Measurements from ENCODE around the gene CLPTM1L.
"Not testable (repeated sequence)": the region's sequence is repeated elsewhere in the genome, so short reads cannot be mapped to it uniquely, and the experiment has no call there.

Gene CLPTM1L

DNA sequence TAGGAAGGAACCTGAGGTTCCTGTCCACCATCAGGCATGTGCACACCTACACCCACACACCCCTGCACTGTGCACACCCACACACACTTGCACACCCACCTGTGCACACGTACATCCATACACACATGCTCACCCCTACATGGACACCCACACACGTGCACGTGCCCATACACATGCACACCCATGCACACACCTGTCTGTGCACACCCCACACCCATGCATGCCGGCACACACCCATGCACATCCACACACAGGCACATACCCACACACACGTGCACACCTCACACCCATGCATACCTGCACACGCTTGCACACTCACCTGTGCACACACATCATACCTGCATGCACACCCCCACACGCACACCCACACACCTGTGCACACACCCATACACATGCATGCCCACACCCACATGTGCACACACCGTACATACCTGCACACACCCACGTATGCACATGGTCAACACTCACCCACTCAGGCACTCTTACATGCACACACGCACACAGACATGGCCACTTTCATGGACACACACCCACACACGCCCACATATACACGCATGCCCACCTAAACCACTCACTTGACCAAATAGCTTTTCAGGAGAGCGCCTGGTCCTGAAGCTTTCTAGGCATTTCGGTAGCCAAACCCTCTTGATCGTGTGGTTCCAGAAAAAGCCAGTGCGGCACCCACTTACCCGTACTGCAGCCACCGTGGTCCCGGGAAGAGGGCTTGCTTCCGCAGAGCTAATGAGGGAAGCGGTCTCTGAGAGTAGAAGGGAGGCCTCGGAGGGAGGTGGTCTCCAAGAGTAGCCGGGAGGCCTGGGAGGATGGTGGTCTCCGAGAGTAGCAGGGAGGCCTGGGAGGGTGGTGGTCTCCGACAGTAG is 36.7 kb upstream of the CLPTM1L start:
- in situ Hi-C loops (cut with MboI; ENCODE audit: low sequenced_read_pairs) = no loop called here

DNA sequence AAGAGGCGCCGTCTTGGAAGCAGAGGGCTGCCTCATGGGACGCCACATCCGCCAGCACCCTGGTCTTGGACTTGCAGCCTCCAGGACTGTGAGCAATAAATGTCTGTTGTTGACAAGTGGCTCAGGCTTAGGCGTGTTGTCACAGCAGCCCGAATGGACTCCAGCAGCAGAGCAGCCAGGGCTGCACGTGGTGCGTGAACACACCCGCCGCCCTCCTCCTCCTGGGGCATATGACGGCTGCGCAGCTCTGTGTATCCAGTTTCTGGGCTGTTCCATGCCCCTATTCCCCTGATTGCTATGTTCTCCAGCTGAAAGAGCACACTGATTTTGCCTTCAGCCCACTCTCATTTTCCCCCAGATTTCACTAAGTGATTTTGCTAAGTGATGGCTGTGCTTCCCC is 36.0 kb upstream of the CLPTM1L start:
- in situ Hi-C loops (cut with MboI; ENCODE audit: low sequenced_read_pairs) = no loop called here

DNA sequence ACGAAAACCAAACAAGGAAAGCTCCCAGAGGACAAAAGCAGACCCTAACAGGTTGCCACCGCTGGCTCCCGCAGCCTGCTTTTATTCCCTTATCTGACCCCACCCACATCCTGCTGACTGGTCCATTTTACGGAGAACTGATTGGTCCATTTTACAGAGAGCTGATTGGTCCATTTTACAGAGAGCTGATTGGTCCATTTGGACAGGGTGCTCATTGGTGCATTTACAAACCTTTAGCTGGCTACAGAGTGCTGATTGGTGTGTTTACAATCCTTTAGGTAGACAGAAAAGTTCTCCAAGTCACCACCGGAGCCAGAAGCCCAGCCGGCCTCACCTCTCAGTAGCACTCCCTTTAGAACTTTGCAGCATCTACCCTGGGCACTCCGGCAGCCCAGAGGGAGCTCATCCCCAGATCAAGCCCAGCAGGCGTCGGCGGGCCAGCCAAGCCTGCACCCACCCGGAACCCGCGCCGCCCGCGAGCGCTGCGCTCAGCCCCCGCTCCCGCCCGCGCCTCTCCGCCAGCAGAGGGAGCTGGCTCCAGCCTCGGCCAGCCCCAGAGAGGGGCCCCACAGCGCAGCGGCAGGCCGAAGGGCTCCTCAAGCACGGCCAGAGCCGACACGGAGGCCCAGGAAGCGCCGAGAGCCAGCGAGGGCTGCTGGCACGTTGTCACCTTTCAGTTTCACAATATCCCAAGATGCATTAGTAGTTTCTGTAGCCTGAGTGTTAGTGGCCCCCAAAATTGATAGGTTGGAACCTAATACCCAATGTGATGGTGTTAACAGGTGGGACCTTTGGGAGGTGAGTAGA is 35.3 kb upstream of the CLPTM1L start:
- in situ Hi-C loops (cut with MboI; ENCODE audit: low sequenced_read_pairs) = no loop called here

DNA sequence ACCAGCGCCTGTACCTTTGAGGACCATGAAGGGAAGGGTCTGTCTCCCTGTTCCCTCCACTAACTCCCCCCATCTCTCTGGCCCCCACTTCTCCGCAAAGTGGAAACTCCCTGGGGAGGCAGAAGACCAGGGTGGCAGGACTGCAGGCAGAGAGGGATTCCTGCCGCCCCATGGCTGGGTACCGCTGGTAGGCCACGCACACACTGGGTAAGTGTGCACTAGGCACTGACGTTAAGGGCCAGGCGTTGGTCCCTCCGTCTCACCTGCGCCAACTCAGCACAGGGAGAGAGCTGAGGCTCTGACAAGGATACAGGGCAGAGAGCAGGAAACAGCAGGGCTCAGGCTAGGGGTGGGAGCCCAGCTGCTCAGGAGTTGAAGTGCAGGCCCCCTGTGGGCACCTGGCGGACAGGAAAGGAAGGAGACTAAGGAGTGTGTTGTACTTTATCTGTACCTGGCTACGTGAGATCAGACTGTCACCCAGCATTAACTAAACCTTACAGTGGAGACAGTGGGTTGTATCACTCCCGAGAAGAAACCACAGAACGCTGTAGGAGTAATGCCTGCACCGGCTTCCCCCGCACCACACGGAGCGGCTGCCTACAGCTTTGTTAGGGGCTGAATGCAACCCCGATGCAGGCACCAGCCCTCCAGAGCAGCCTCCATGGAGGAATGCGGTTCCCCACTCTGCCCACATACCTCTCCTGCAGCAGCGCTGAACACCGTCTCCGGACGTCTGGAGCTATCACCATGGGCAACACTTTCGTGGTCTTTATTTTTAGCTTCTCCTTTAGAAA is 34.2 kb upstream of the CLPTM1L start:
- in situ Hi-C loops (cut with MboI; ENCODE audit: low sequenced_read_pairs) = no loop called here

DNA sequence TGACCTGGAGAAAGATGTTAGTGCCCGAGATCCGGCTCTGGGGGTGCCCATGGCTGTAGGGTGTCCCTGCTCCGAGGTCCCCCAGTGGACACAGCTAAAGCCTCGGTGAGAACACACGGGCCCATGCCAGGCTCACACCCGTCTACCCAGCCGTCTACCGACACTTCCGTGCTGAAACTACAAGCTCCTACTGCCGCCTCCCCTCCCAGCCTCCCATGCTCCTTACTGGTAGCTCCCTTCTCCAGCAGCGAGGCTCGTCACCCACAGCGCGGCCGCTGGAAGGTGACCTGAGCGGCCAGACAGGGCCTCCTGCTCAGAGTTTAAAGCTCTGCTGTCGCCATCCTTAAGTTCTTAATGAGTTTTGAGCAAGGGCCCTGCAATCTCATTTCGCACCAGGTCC is 33.2 kb upstream of the CLPTM1L start:
- in situ Hi-C loops (cut with MboI; ENCODE audit: low sequenced_read_pairs) = no loop called here

DNA sequence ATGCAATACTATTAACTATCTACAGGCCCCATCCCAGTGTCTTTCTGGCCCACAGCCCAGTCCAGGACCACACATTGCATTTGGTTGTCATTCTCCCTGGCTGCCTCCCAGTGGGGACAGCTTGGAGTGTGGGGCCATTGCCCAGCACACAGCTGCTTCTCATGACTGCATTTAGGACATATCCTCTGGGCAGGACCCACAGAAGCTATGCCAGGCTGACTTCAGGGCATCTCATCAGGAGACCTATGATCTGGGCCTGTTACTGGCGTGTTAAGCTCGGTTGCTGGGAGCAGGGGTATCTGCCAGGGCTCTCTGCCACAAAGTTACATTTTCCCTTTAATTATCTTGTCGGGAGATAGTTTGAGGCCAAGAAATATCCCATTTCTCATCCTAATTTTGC is 32.1 kb upstream of the CLPTM1L start:
- in situ Hi-C loops (cut with MboI; ENCODE audit: low sequenced_read_pairs) = no loop called here

DNA sequence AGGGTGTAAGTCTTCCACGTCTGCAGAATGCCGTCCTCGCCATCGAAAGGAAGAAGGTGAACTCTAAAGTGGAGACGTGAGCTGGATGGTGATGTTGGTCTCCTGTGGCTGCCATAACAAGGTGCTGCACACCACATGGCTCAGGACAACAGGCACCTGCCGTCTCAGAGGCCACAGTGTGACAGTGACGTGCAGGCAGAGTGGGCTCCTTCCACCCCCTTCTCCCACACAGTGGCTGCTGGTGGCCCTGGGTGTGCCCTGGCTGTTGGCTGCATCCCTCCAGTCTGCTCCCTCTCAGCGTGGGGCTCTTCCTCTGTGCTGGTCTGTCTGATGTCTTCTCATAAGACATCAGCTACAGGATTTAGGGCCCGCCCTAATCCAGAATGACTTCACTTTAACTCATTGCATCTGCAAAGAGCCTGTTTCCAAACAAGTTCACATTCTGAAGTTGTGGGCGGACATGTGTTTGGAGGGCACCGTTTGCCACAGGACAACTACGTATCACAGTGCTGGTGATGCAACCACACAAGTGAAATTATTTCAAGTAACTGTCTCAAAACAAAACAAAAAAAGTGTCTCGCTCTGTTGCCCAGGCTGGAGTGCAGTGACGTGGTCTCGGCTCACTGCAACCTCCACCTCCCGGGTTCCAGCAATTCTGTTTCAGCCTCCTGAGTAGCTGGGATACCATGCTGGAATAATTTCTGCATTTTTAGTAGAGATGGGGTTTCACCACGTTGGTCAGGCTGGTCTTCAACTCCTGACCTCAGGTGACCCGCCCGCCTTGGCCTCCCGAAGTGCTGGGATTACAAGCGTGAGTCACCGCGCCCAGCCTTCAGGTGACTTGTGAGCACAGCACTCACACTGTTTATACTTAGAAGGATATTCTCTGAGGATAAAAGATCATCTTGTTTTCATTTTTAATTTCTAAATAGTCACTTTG is 31.2 kb upstream of the CLPTM1L start:
- in situ Hi-C loops (cut with MboI; ENCODE audit: low sequenced_read_pairs) = no loop called here

DNA sequence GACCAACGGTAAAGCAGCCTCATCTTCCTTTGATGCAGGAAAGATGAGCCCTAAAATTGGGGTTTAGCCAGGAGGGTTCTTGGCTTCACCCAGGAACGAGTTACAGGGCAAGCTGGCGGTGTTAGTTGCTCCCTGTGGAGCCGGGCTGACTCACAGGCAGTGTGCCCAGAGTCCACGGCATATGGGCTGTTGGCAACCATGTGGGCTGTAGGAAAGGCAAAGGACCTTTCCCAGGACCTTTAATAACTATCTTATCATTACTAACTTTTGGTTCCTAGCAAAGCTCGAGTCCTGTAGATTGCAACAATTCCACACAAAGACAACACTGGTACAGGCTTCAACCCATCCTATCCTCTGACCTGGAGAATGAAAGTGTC is 29.8 kb upstream of the CLPTM1L start:
- in situ Hi-C loops (cut with MboI; ENCODE audit: low sequenced_read_pairs) = no loop called here

DNA sequence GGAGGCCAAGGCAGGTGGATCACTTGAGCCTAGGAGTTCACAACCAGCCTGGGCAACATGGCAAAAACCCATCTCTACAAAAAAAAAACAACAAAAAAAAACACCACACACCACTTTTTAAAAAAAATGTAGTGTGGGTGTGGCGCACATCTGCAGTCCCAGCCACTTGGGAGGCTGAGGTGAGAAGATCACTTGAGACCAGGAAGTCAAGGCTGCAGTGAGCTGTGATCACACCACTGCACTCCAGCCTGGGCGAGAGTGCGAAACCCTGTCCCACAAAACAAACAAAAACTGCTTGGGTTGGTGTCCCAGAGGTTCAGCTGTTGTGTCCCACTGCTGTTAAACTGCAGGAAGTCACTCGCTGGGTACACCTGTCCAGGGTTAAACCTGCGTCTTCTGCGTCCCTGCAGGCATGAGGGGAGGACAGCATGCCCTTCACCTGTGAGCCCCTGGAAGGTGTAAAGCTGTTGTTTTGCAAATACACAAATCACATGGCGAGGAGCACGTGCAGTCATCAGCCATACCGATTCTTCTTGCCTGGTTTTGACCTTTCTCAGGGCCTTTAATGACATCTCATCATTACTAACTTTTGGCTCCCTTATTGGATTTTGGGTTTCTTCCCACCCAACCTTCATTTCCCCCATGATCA is 29.3 kb upstream of the CLPTM1L start:
- in situ Hi-C loops (cut with MboI; ENCODE audit: low sequenced_read_pairs) = no loop called here

DNA sequence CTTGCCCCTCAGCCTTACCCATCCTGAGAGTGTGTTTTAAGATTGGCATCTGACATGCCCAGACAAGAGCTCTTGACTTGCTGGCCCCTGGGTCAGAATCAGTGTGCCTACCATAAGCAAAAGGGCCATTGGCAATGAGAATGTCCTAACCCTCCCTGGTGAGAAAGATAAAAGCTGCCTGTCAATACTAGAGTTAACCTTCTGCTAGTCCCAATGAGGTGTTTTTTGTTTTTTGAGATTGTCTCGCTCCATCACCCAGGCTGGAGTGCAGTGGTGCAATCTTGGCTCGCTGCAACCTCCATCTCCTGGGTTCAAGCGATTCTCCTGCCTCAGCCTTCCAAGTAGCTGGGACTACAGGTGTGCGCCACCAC is 27.1 kb upstream of the CLPTM1L start:
- in situ Hi-C loops (cut with MboI; ENCODE audit: low sequenced_read_pairs) = not testable (repeated sequence)

DNA sequence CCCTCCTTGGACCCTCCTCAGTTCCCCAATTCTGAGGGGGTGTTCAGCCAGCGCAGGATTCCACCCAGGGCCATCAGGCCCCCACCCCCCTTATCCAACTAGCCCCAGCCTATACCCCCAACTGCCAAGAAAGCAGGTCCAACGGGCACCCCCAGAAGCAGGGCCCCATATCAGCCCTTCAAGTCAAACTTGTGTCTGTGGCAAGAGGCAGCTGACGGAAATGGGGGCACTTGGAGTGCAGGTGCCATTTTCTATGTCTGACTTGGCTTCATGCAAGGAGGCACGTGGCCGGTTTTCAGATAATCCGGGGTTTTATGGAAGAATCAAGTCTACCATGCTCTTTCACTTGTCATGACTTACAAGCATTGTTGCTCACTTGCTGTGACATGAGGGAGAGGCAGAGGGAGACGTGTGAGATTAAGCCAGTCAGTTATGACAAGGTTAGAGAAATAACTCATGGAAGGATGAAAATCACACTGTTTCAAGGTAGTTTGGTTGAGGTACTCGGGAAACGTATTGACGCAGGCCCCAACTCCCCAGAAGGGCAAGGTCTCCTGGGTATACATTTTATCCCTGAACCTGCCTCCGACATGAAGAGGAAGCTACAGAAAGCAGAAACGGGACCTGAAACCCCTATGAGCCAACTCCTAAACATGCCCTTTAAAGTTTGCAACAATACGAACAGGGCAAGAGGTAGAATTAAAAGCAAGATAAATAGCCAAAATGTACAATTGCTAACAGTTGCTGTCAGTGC is 26.5 kb upstream of the CLPTM1L start:
- in situ Hi-C loops (cut with MboI; ENCODE audit: low sequenced_read_pairs) = no loop called here

DNA sequence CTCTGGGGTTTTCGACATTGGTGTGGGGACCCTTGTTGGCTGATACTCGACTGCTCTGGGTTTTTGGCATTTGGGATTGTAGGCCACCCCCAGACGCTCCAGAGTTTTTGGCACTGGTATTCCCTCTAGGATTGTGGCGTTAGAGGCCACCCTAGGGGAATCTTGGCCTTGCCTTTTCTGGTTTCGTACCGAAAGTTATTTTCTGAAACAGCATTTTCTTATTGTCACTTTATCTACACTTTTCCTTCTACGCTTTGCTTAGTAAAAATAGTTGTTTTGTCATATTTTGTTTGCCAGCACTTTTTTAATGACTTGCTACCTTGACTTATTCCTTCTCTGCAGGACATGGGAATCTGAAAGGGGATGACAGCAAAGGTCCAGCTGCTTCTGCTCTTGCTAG is 25.1 kb upstream of the CLPTM1L start:
- in situ Hi-C loops (cut with MboI; ENCODE audit: low sequenced_read_pairs) = no loop called here

DNA sequence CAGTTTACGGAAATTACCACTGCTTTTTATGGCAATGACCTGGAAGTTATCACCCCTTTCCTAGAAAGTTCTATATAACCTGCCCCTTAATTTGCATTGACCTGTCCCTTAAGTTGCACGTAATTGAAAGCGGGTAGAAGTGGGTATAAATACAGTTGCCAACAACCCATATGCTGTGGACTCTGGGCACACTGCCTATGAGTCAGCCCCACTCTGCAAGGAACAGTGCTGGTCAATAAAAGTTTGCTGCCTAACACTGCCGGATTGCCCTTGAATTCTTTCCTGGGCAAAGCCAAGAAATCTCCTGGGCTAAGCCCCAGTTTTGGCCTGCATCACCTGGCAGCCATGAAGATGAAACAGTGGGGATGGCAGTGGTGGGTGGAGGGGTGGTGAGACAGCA is 23.9 kb upstream of the CLPTM1L start:
- in situ Hi-C loops (cut with MboI; ENCODE audit: low sequenced_read_pairs) = no loop called here

DNA sequence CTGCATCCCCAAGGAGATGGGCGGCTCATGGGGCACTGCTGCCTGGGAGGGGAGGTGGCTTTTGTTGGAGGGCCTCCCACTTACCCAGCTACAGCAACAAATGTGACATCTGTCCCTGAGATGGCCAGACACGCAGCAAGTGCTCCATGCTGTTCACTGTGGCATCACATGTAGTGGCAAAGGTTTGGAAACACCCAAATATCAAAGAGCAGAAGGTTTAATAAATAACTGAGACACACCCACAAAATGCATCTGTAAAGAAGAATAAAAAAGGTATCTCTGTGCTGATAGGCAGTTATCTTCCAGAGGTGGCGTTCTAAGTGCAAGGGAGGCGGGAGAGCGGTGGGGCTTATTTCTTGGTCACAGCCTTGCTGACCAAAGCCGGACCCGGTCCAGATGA is 23.3 kb upstream of the CLPTM1L start:
- in situ Hi-C loops (cut with MboI; ENCODE audit: low sequenced_read_pairs) = no loop called here

DNA sequence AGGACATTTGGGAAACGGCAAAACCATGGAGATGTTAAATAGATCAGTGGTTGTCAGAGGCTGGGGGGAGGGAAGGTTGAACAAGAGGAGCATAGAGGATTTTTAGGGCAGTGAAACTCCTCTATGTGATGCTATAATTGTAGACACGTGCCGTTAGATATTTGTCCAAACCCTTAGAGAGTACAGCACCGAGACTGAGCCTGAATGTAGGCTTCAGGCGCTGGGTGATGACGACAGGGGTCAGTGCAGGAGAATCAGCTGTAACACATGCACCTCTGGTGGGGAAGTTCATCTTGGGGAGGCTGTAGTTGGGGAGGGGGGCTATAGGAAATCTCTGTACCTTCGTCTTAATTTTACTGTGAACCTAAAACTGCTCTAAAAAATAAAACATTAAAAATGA is 22.2 kb upstream of the CLPTM1L start:
- in situ Hi-C loops (cut with MboI; ENCODE audit: low sequenced_read_pairs) = no loop called here

DNA sequence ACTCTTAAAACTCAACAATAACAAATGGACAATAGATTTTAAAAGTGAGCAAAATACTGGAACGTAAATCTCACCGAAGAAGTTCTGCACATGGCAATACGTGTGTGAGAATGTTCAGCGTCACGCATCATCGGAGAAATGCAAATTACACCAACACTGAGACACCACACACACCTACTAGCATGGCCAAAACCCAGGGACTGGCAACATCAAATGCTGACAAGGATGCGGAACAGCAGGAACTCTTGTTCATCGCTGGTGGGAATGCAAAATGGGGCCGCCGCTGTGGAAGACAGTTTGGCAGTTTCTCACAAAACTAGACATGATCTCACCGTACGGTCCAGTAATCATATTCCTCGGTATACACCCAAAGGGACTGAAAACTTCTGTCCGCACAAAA is 21.6 kb upstream of the CLPTM1L start:
- in situ Hi-C loops (cut with MboI; ENCODE audit: low sequenced_read_pairs) = no loop called here

DNA sequence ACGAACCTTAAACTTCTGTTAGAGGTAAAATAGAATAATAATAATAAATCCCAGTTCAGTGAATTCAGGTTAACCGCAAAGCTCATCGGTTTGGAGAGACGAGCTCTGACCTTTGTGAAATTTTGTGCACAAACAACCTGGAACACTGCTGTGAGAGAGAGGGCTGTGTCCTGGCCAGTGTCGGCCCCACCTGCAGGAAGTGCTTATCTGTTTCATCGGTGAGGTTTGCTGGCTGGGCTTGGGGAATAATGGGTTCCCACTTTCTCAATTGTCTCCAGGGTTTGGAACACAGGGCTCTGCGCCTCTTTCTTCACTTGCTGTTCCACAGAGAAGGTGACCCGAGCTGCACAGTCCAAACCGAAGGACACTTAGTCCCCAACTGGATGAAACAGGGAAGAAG is 19.3 kb upstream of the CLPTM1L start:
- in situ Hi-C loops (cut with MboI; ENCODE audit: low sequenced_read_pairs) = no loop called here

DNA sequence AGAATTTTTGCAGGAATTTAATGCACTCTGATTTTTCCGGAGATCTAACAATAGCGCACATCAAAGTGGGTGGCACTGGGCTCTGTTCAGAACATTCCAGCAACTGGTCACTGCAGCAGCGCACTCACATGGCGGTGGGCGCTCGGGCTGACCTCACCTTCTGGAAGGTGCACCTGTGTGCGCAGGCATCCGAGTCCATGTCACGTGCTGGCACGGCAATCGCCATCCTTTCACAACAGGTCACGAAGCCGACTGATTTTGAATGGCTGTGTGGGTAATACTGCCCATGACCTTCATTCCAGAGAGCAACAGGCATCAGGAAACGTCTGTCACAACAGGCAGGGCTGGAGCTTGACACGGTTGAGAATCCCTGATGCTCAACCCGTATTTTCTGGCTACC is 18.7 kb upstream of the CLPTM1L start:
- in situ Hi-C loops (cut with MboI; ENCODE audit: low sequenced_read_pairs) = no loop called here

DNA sequence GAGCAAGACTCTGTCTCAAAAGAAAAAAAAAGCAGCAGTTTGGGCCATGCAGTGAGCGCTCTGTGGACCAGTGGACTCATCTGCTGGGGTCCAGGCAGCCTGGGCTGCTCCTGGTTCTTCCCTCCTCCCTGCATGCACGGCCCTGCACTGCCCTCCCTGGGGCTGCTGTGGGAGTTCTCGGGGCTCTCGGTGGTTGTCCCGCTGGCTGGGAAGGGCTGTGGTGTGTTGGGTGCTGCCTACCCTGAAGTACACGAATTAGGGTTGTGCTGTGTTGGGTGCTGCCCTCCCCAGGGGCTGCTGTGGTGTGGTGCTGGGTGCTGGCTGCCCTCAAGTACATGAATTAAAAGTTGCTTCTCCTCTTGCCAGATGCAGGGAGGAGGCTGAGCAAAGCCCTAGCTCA is 18.3 kb upstream of the CLPTM1L start:
- in situ Hi-C loops (cut with MboI; ENCODE audit: low sequenced_read_pairs) = no loop called here
